Frontal cortex (tissue), 4 donors: ENCODE results near the gene BMERB1. TPM values are rescaled to one million over a fixed set of nuclear protein-coding genes. Genes with fewer than 3 reads are reported as not detected.

Experiments used
- DNase-seq, 2 donors: peaks; one replicate each; pipeline ENCODE4 v3.0.0; 2012; ENCODE audit warnings: low spot score in 2 of 2
- FAIRE-seq: peaks from 2 replicates; lab custom pipeline; 2012; peaks lifted over from hg19 to GRCh38; lab: Jason Lieb, UNC
- total RNA-seq: library from RNA; depleted of rRNA; stranded (reverse); fragments of >200 nt; gene quantifications from one replicate; pipeline ENCODE4 v1.2.3, GENCODE V29; 2014
- donor health status: control.
- donor health status: control.
- donor health status: control.

The BMERB1 gene
- total RNA-seq, 1 donor from 2014 or later, result 81.1 TPM

- DNase-seq (no peak), FAIRE-seq (no peak)
Observed at GRCh38 chr16:15575293-15576049, 141.1 kb downstream of the BMERB1 start.

GRCh38 chr16:15576960-15577958, 142.9 kb downstream of the BMERB1 start:
- no peak for DNase-seq
- FAIRE-seq, result no peak

GRCh38 chr16:15578824-15579223, 144.4 kb downstream of the BMERB1 start:
- FAIRE-seq, result no peak
- DNase-seq, result no peak

GRCh38 chr16:15581127-15581815, 146.9 kb downstream of the BMERB1 start:
- FAIRE-seq (no peak), DNase-seq (no peak)

GRCh38 chr16:15583526-15583925, 149.1 kb downstream of the BMERB1 start:
- FAIRE-seq, result no peak

GRCh38 chr16:15585956-15586355, 151.6 kb downstream of the BMERB1 start:
- FAIRE-seq (no peak), DNase-seq (no peak)

More at GRCh38 chr16:15583526-15583925, 149.1 kb downstream of the BMERB1 start:
- DNase-seq, result no peak

GRCh38 chr16:15586716-15587115, 152.3 kb downstream of the BMERB1 start:
- FAIRE-seq (no peak), DNase-seq (no peak)

GRCh38 chr16:15587152-15587825, 152.9 kb downstream of the BMERB1 start:
- FAIRE-seq, result no peak
- DNase-seq, result no peak

GRCh38 chr16:15592324-15592723, 157.9 kb downstream of the BMERB1 start:
- FAIRE-seq, result no peak
- no peak for DNase-seq

- FAIRE-seq (no peak), DNase-seq (no peak)
Observed at GRCh38 chr16:15593235-15593634, 158.8 kb downstream of the BMERB1 start.

- FAIRE-seq (no peak), DNase-seq (no peak)
Observed at GRCh38 chr16:15594711-15595320, 160.4 kb downstream of the BMERB1 start.

GRCh38 chr16:15597135-15597534, 162.7 kb downstream of the BMERB1 start:
- FAIRE-seq (no peak), DNase-seq (no peak)

- FAIRE-seq (no peak), DNase-seq (no peak)
Observed at GRCh38 chr16:15597822-15598647, 163.6 kb downstream of the BMERB1 start.

- DNase-seq (no peak), FAIRE-seq (no peak)
Observed at GRCh38 chr16:15598648-15599190, 164.3 kb downstream of the BMERB1 start.

GRCh38 chr16:15599303-15600070, 165.1 kb downstream of the BMERB1 start:
- DNase-seq (no peak), FAIRE-seq (no peak)

- DNase-seq, result no peak
Observed at GRCh38 chr16:15601212-15601879, 167.0 kb downstream of the BMERB1 start.

More at GRCh38 chr16:15601212-15601879, 167.0 kb downstream of the BMERB1 start:
- no peak for FAIRE-seq
